Left ventricle myocardium inferior (tissue), 1 donor: ENCODE results near the gene CATSPER3. TPM values are rescaled to one million over a fixed set of nuclear protein-coding genes. Genes with fewer than 3 reads are reported as not detected.

Experiments used
- DNase-seq: peaks from one replicate; pipeline ENCODE4 v3.0.0-alpha.2; 2020
- H3K27ac ChIP-seq: fragments of 200-600 bp; replicated peaks from 2 replicates; pipeline ENCODE4 v1.8.0; 2021
- H3K27me3 ChIP-seq: fragments of 200-600 bp; 2 replicates; pipeline ENCODE4 v1.8.0; 2021; ENCODE audit warnings: low read depth
- H3K36me3 ChIP-seq: fragments of 200-600 bp; 2 replicates; pipeline ENCODE4 v1.8.0; 2021
- H3K4me1 ChIP-seq: fragments of 200-600 bp; 2 replicates; pipeline ENCODE4 v1.8.0; 2021
- H3K4me3 ChIP-seq: fragments of 200-600 bp; 2 replicates; pipeline ENCODE4 v1.8.0; 2021; ENCODE audit warnings: mild to moderate bottlenecking, moderate library complexity
- H3K9me3 ChIP-seq: fragments of 200-600 bp; replicated peaks from 2 replicates; pipeline ENCODE4 v1.8.0; 2021
- intact Hi-C: fragments of 100-400 bp; cut with micrococcal nuclease; formaldehyde crosslinking; loops from one replicate; pipeline ENCODE4 v1.11.0; 2022
- total RNA-seq: library from RNA; stranded (reverse); fragmentation: NEBNext Ultra II Directional; extraction: Animal tissue kit (Norgen Biotek cat#: 25700); gene quantifications from one replicate; pipeline ENCODE4 v1.2.1, GENCODE V29; 2021
- TF ChIP-seq, protein P1 (sequence below): fragments of 200-600 bp; IDR thresholded peaks from 2 replicates; pipeline ENCODE4 v1.8.0; 2021; ENCODE audit warnings: antibody characterized with exemption, mild to moderate bottlenecking, borderline replicate concordance
- donor health status: DM: no; HTN: yes; CAD: no; lungs with severe emphysema.

CATSPER3 gene
- total RNA-seq, 1 donor from 2014 or later, result 0.49 TPM

DNA sequence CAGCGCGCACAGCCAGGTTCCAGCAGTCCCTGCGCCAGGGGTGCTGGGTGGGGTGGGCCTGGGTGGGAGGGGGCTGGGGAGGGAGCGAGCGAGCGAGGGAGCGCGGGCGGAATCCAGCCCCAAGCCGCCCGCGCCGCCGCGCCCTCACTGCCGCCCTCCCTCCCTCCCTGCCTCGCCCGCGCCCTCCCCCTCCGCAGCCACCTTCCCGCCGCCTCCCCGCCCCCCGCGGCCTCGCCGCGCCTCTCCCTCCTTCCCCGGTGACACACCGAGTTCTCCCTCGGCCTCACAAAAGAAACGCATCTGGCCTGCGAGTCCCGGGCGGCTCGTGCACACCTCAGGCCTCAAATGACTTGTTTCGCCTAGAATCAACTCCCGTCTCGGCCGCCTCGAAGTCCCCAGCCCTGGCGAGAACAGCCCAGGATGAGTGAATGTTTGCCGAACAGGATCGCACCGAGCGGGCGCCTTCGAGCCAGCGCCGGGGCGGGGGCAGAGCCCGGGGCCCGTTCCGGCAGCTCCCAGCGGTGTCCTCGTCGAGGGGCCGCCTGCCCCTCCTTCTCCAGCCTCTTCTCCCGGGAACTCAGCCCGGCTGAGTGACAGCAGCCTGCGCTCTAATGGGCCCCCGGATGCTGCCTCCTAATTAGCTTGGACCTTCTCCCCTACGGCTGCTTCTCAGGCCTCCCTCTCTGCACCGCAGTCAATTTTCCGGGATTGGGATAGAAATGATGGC is 66.7 kb downstream of the CATSPER3 start:
- DNase-seq, result no peak
- H3K4me1 ChIP-seq, result peaks cover 50% of the 10 kb centered on the region
- peak overlapping the region; percentile 60 for H3K4me3 ChIP-seq
- no peaks in the 10 kb centered on the region for H3K36me3 ChIP-seq
- peaks cover 100% of the 10 kb centered on the region for H3K27me3 ChIP-seq
- intact Hi-C loops, result no loop called here
- TF ChIP-seq, protein P1, sequence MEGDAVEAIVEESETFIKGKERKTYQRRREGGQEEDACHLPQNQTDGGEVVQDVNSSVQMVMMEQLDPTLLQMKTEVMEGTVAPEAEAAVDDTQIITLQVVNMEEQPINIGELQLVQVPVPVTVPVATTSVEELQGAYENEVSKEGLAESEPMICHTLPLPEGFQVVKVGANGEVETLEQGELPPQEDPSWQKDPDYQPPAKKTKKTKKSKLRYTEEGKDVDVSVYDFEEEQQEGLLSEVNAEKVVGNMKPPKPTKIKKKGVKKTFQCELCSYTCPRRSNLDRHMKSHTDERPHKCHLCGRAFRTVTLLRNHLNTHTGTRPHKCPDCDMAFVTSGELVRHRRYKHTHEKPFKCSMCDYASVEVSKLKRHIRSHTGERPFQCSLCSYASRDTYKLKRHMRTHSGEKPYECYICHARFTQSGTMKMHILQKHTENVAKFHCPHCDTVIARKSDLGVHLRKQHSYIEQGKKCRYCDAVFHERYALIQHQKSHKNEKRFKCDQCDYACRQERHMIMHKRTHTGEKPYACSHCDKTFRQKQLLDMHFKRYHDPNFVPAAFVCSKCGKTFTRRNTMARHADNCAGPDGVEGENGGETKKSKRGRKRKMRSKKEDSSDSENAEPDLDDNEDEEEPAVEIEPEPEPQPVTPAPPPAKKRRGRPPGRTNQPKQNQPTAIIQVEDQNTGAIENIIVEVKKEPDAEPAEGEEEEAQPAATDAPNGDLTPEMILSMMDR, result no peak
- no peak overlapping the region for H3K27ac ChIP-seq
- no peaks in the 10 kb centered on the region for H3K9me3 ChIP-seq

DNA sequence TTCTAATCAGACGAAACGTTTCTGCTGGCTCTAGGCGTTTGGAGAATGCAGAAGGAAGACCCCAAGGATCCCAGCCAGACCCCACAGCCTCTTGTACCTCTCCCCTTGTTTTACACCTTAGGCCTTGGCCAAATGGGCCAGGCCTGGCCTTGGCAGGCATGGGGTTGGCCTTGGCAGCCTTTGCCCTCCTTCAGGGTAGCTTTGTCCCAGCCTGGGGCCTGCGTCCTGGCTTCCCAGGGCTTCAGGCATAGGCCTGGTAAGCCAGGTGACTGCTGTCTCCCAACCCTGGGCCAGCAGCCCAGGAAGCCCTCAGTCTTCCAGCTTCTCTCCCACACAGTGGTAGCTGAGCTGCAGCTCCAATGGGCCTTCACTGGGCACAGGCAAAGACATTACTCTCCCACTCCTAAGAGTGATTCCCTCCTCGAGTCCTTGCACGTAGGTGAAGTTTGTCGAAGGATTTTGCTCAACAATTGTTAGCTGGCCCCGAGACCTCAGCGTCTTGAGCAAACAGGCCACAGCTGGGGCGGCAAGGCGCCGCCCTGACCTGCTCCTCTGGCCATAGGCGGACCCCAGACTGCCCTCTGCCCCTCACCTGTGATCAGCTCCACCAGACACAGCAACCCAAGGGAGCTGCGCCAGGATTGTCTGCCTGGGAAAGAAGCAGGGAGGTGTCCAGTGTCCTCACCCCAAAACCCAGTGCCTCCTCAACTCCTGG is 67.4 kb downstream of the CATSPER3 start:
- TF ChIP-seq, protein P1, result no peak
- no peaks in the 10 kb centered on the region for H3K9me3 ChIP-seq
- intact Hi-C loops, result no loop called here
- H3K36me3 ChIP-seq, result no peaks in the 10 kb centered on the region
- peaks cover 55% of the 10 kb centered on the region for H3K4me1 ChIP-seq
- no peak overlapping the region for H3K4me3 ChIP-seq
- no peak for DNase-seq
- H3K27me3 ChIP-seq, result peaks cover 100% of the 10 kb centered on the region
- H3K27ac ChIP-seq, result no peak overlapping the region

DNA sequence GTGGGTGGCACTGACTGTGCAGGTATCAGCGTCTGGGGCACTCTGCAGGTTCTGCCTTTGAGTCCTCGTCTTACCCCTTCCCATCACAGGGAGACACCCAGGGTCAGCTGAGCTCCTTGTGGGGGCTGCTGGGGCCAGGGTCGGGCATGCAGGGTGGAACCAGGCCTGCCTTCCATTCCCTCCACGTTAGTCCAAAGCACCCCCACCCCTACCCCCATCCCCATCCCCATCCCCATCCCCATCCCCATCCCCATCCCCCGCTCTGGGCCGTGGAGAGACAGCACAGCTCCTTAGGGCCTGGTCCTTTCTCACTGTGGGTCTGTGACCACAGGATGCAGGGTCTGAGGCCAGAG is 67.9 kb downstream of the CATSPER3 start:
- DNase-seq, result no peak
- peaks cover 54% of the 10 kb centered on the region for H3K4me1 ChIP-seq

DNA sequence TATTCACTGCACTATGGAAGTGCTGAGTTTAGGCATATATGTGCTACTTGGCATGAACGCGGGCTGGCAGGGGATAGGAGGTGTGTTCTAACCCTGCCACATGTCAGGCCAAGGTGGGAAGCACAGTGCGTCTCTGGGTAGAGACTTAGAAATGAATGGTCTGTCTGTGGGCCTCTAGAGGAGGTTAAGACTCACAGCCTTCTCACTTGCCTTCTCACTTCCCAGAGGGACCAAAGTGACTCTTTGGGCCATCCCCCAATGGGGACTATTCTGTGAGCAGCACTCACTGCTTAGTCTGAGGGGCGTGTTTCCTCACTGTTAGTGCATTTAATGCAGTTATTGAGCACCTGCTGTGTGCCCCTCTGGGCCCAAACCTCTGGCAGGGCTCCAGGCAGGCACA is 68.7 kb downstream of the CATSPER3 start:
- no peak for DNase-seq
- no peak overlapping the region for H3K27ac ChIP-seq
- H3K4me3 ChIP-seq, result no peak overlapping the region
- TF ChIP-seq, protein P1, result no peak
- H3K27me3 ChIP-seq, result peaks cover 100% of the 10 kb centered on the region
- peaks cover 49% of the 10 kb centered on the region for H3K4me1 ChIP-seq
- no peaks in the 10 kb centered on the region for H3K9me3 ChIP-seq
- no peaks in the 10 kb centered on the region for H3K36me3 ChIP-seq
- intact Hi-C loops, result no loop called here

More for the DNA sequence above, 67.9 kb downstream of the CATSPER3 start:
- Histone ChIP-seq H3K4me3 (no peak overlapping the region), H3K9me3 (no peaks in the 10 kb centered on the region), H3K27me3 (peaks cover 100% of the 10 kb centered on the region), H3K36me3 (no peaks in the 10 kb centered on the region), H3K27ac (no peak overlapping the region)
- TF ChIP-seq, protein P1, result no peak
- intact Hi-C loops, result no loop called here

DNA sequence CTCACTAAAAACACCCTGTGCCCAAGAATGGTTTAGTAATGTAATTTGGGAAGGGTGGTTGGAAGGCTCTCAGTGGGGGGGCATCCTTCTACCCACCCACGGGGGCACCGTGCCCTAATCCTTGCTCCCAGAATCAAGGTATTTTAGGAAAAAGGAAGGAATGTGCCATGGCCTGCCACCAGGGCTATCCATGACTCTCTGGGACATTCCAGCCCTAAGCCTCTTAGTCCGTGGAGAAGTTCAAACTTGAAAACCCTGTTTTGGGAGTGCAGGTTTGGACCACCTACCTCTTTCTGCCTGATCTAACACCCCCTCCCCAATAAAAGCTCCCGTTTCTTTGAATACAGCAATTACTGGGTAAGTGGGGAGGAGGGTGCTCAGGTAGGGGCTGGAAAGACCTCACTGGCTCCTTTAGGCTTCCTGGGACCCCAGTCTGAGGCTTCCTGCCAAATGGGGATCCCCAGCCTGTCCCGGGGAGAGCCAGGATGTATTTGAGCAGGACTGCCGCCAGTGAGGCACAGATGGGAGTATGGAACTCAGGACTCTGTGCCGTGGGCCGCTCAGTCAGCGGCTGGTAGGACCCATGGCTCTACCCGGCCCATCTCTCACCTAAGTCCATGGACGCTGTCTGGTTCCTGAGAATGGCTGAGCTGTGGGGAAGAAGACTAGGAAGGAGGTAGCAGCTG is 70.0 kb downstream of the CATSPER3 start:
- H3K9me3 ChIP-seq, result no peaks in the 10 kb centered on the region
- H3K27ac ChIP-seq, result no peak overlapping the region
- peaks cover 100% of the 10 kb centered on the region for H3K27me3 ChIP-seq
- H3K4me1 ChIP-seq, result peaks cover 42% of the 10 kb centered on the region
- no peak overlapping the region for H3K4me3 ChIP-seq
- intact Hi-C loops, result no loop called here
- no peak for DNase-seq
- no peaks in the 10 kb centered on the region for H3K36me3 ChIP-seq
- TF ChIP-seq, protein P1, result no peak
